ENCODE data around the gene COQ5. TPM values are rescaled to one million over a fixed set of nuclear protein-coding genes. Genes with fewer than 3 reads are reported as not detected.

The COQ5 gene
- total RNA-seq, 1 experiment from 2014 or later, result 34.1 TPM

DNA sequence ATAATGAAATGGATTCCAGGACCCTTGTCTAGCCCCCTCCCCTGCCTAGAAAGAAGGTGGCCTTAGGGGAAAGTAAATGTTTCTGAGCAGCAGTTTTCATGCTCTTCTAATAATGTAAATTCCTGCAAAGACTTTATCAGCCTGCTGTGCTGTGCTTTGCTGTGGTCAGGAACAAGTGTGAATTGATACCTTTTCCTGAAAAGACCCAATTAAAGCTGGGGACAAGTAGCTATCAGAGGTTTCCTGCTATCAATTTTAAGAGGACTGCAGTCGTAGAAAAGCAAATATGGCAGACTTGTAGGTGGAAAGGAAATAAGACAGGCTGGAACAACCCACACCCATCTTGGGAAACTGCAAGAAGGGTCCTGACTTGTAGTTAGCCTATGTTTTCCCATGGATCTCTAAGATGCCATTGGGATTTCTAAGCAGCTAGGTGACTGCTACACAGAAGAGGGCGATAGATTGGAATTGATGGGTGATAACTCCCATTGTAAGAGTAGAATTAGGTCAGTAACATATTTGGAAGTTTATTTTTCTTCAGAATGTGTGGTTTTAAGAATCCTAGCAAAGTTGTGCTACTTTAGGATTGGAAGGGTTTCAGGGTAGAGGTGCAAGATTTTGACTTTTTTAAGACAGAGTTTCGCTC lies 30.0 kb downstream of the COQ5 start:
- no peak for TF ChIP-seq ZNF274 (IDR thresholded peaks at IDR 0.05; ENCODE audit: low read depth, low read length)
- no peak for TF ChIP-seq FOSL1 (IDR thresholded peaks at IDR 0.05; ENCODE audit: low read depth)
- TF ChIP-seq, protein P1, sequence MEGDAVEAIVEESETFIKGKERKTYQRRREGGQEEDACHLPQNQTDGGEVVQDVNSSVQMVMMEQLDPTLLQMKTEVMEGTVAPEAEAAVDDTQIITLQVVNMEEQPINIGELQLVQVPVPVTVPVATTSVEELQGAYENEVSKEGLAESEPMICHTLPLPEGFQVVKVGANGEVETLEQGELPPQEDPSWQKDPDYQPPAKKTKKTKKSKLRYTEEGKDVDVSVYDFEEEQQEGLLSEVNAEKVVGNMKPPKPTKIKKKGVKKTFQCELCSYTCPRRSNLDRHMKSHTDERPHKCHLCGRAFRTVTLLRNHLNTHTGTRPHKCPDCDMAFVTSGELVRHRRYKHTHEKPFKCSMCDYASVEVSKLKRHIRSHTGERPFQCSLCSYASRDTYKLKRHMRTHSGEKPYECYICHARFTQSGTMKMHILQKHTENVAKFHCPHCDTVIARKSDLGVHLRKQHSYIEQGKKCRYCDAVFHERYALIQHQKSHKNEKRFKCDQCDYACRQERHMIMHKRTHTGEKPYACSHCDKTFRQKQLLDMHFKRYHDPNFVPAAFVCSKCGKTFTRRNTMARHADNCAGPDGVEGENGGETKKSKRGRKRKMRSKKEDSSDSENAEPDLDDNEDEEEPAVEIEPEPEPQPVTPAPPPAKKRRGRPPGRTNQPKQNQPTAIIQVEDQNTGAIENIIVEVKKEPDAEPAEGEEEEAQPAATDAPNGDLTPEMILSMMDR (IDR thresholded peaks at IDR 0.05 in 2 of 3, conservative IDR thresholded peaks at IDR 0.05 in 1 of 3; ENCODE audit: borderline replicate concordance in 1 of 3, insufficient read depth in 1 of 3, low read depth in 2 of 3, low read length in 2 of 3), result no peak
- no peak for TF ChIP-seq EZH2 (IDR thresholded peaks at IDR 0.05)
- TF ChIP-seq EGR1 (IDR thresholded peaks at IDR 0.05; ENCODE audit: low read depth), result no peak
- no peak for TF ChIP-seq CBX3 (IDR thresholded peaks at IDR 0.05; ENCODE audit: low read depth)
- no peak for TF ChIP-seq SIN3A (IDR thresholded peaks at IDR 0.05; ENCODE audit: low read depth)
- TF ChIP-seq SP1 (IDR thresholded peaks at IDR 0.05; ENCODE audit: low read depth), result no peak
- TF ChIP-seq SRF (IDR thresholded peaks at IDR 0.05; ENCODE audit: low read depth), result no peak
- no peak for TF ChIP-seq ATF3 (IDR thresholded peaks at IDR 0.05)
- no peak for TF ChIP-seq ZBTB33 (IDR thresholded peaks at IDR 0.05; ENCODE audit: extremely low read depth, insufficient replicate concordance, low read length)
- TF ChIP-seq REST (IDR thresholded peaks at IDR 0.05; ENCODE audit: low read depth), result no peak
- TF ChIP-seq TCF7L2 (IDR thresholded peaks at IDR 0.05; ENCODE audit: borderline replicate concordance, extremely low read depth, insufficient read depth, insufficient read length), result no peak
- Histone ChIP-seq H2AFZ (ENCODE audit: low read depth, low read length, poor library complexity, severe bottlenecking) (no peak overlapping the region), H3K9me2 (ENCODE audit: insufficient read depth) (no peaks in the 10 kb centered on the region), H3K4me3 (replicated peaks in 1 of 2; ENCODE audit: low read depth in 1 of 2, low read length in 2 of 2) (no peak overlapping the region), H3K4me2 (ENCODE audit: low read length) (no peak overlapping the region), H3K4me1 (ENCODE audit: control insufficient read depth in 1 of 2, insufficient read depth in 2 of 2, low read length in 2 of 2) (peaks cover 9 to 16% of the 10 kb centered on the region in 2 experiments; a peak in 2 of 4 replicates), H3K36me3 (ENCODE audit: control insufficient read depth in 1 of 2, insufficient read depth in 2 of 2, low read length in 2 of 2) (peaks cover 12 to 24% of the 10 kb centered on the region in 2 experiments; a peak in 2 of 4 replicates), H3K79me2 (ENCODE audit: insufficient read depth, low read length) (peaks cover 31% of the 10 kb centered on the region), H3K27ac (ENCODE audit: low read depth, low read length) (no peak overlapping the region; the same call in 1 of the 2 replicates), H3K9ac (ENCODE audit: low read length) (no peak overlapping the region), H4K20me1 (ENCODE audit: insufficient read depth) (peaks cover 3% of the 10 kb centered on the region; the same call in 1 of the 2 replicates), H3K9me3 (ENCODE audit: control insufficient read depth in 1 of 2, insufficient read depth in 1 of 2, low read depth in 1 of 2, low read length in 2 of 2) (no peaks in the 10 kb centered on the region), H3K27me3 (ENCODE audit: insufficient read depth, low read length) (no peaks in the 10 kb centered on the region)
- DNase-seq (ENCODE audit: low read depth, low spot score) (no peak), ATAC-seq (no peak)
- CTCF ChIA-PET, result interaction anchor here (0.5 kb wide), 1 partner anchor 86 kb away, joined by 4 read pairs; no protein-coding TSS in a partner anchor
- BruUV-seq (replicated peaks), result no TSS peak
- intact Hi-C loops (cut with micrococcal nuclease), result no loop called here
- POLR2A ChIA-PET, result no interaction called here
- RAD21 ChIA-PET (ENCODE audit: low non-redundant PET in 1 of 2, low total read pairs in 2 of 2, uncharacterized antibody in 2 of 2, unreplicated experiment in 2 of 2), result no interaction called here
